Glutamatergic neuron (in vitro differentiated cells): Measurements from ENCODE around the gene FGF12. TPM values are rescaled to one million over a fixed set of nuclear protein-coding genes. Genes with fewer than 3 reads are reported as not detected.

Source experiments
- DNase-seq: peaks from one replicate; pipeline ENCODE4 v3.0.0; 2022
- H3K27ac Mint-ChIP-seq: one replicate; pipeline ENCODE4 v1.8.0; 2020; ENCODE audit warnings: mild to moderate bottlenecking, mixed read lengths, inconsistent platforms; ENCODE audit not compliant: unreplicated experiment
- H3K27me3 Mint-ChIP-seq: one replicate; pipeline ENCODE4 v1.8.0; 2020; ENCODE audit warnings: mild to moderate bottlenecking, moderate library complexity, mixed read lengths, inconsistent platforms; ENCODE audit not compliant: unreplicated experiment
- H3K36me3 Mint-ChIP-seq: one replicate; pipeline ENCODE4 v1.8.0; 2020; ENCODE audit warnings: mild to moderate bottlenecking, mixed read lengths, inconsistent platforms; ENCODE audit not compliant: unreplicated experiment
- H3K4me1 Mint-ChIP-seq: one replicate; pipeline ENCODE4 v1.8.0; 2020; ENCODE audit warnings: mild to moderate bottlenecking, low read depth, mixed read lengths, inconsistent platforms; ENCODE audit not compliant: unreplicated experiment
- H3K4me3 Mint-ChIP-seq: one replicate; pipeline ENCODE4 v1.8.0; 2020; ENCODE audit warnings: mild to moderate bottlenecking, mixed read lengths, inconsistent platforms; ENCODE audit not compliant: unreplicated experiment
- H3K9me3 Mint-ChIP-seq: one replicate; pipeline ENCODE4 v1.8.0; 2020; ENCODE audit warnings: mild to moderate bottlenecking, moderate library complexity, mixed read lengths, inconsistent platforms; ENCODE audit not compliant: unreplicated experiment
- CTCF ChIP-seq: fragments of 200-600 bp; sonication (generic); IDR thresholded peaks from one replicate; pipeline ENCODE4 v1.5.0; 2021; ENCODE audit not compliant: partially characterized antibody, unreplicated experiment
- total RNA-seq: library from RNA; stranded (reverse); fragmentation: NEBNext Ultra II Directional; extraction: Animal tissue kit (Norgen Biotek cat#: 25700); gene quantifications from one replicate; pipeline ENCODE4 v1.2.1, GENCODE V29; 2021; ENCODE audit not compliant: unreplicated experiment

FGF12 gene
- total RNA-seq, 1 donor from 2014 or later, result 33.1 TPM

DNA sequence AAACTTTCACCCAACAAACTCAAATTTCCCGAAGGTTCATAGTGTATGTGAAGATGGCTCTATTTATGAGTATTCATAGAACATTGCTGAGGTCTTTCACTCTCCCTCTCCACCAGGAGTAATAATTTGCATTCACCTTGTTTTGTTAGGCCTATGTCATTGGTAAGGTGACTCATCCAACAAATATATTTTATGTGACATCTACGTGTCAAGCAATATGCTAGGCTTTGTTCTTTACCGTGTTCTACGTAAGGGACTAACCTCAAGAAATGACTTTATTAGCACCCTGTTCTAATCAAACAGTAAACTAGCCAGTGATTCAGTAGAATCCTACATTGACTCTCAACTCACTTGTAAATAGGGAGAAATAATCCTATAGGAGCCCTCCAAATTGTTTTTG lies 334.4 kb downstream of the FGF12 start:
- Mint-ChIP-seq H3K27me3 (no peaks in the 10 kb centered on the region), H3K9me3 (no peaks in the 10 kb centered on the region), H3K27ac (no peak overlapping the region), H3K4me3 (no peak overlapping the region), H3K36me3 (no peaks in the 10 kb centered on the region), H3K4me1 (peaks cover 4% of the 10 kb centered on the region)
- no peak for TF ChIP-seq CTCF
- no peak for DNase-seq

- Mint-ChIP-seq H3K27ac (no peak overlapping the region), H3K4me1 (peaks cover 4% of the 10 kb centered on the region), H3K36me3 (no peaks in the 10 kb centered on the region), H3K9me3 (no peaks in the 10 kb centered on the region), H3K4me3 (no peak overlapping the region), H3K27me3 (peaks cover 3% of the 10 kb centered on the region)
- no peak for TF ChIP-seq CTCF
- no peak for DNase-seq
These were observed 344.5 kb downstream of the FGF12 start for GRCh38 chr3:192382861-192383260.

DNA sequence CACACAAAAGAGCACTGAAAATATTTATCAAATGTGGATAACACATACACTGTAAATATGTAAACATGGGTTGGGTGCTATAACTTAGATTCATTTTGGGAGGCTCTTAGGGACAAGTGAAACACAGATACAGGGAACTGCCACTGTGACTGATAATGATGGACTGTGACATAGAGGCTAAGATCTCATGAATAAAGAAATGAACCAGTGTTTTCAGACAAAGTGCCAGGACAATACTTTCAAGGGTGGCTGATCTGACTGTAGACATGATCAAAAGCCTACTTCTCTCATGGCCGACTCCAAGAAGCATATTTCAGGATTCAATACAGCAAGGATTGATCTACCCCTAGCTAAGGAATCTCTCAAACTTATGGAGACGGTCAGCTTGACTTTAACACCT lies 353.8 kb downstream of the FGF12 start:
- peaks cover 5% of the 10 kb centered on the region for H3K27me3 Mint-ChIP-seq
- peaks cover 25% of the 10 kb centered on the region for H3K4me1 Mint-ChIP-seq
- no peaks in the 10 kb centered on the region for H3K36me3 Mint-ChIP-seq
- H3K4me3 Mint-ChIP-seq, result no peak overlapping the region
- DNase-seq, result no peak
- H3K27ac Mint-ChIP-seq, result no peak overlapping the region
- H3K9me3 Mint-ChIP-seq, result no peaks in the 10 kb centered on the region
- TF ChIP-seq CTCF, result no peak

GRCh38 chr3:192373032-192373431 lies 354.3 kb downstream of the FGF12 start:
- Mint-ChIP-seq H3K27me3 (peaks cover 3% of the 10 kb centered on the region), H3K4me3 (peak overlapping the region; percentile 48), H3K9me3 (no peaks in the 10 kb centered on the region), H3K27ac (peak overlapping the region; percentile 91), H3K36me3 (no peaks in the 10 kb centered on the region), H3K4me1 (peaks cover 26% of the 10 kb centered on the region)
- DNase-seq, result no peak
- TF ChIP-seq CTCF, result no peak

GRCh38 chr3:192372616-192373015 lies 354.7 kb downstream of the FGF12 start:
- Mint-ChIP-seq H3K27me3 (peaks cover 2% of the 10 kb centered on the region), H3K27ac (peak overlapping the region; percentile 91), H3K36me3 (no peaks in the 10 kb centered on the region), H3K4me3 (peak overlapping the region; percentile 48), H3K4me1 (peaks cover 30% of the 10 kb centered on the region), H3K9me3 (no peaks in the 10 kb centered on the region)
- peak; percentile 27 for DNase-seq
- TF ChIP-seq CTCF, result no peak
